Stomach (tissue), 9 donors: ENCODE measurements around the gene RCOR3. TPM values are rescaled to one million over a fixed set of nuclear protein-coding genes. Genes with fewer than 3 reads are reported as not detected.

ENCODE experiments used
- DNase-seq, 2 donors: peaks; one replicate each; pipeline versions ENCODE4 v3.0.0 to v3.0.0-alpha.2; 2013 to 2019
- H3K27ac ChIP-seq, 5 donors: fragments of 200-600 bp in 4 of 5; sonication (generic) in 4 of 5; one replicate each; pipeline ENCODE4 v1.5.1; 2013 to 2019; ENCODE audit warnings: mild to moderate bottlenecking in 1 of 5, moderate library complexity in 1 of 5
- H3K27me3 ChIP-seq, 3 donors: fragments of 200-600 bp; sonication (generic); one replicate each; pipeline ENCODE4 v1.5.1; 2017 to 2019; ENCODE audit warnings: mixed run types in 1 of 3
- H3K36me3 ChIP-seq, 4 donors: fragments of 200-600 bp; sonication (generic); 1 replicate in 3 of 4; 2 replicates in 1 of 4; pipeline ENCODE4 v1.5.1; 2016 to 2019
- H3K4me1 ChIP-seq, 4 donors: fragments of 200-600 bp; sonication (generic); one replicate each; pipeline ENCODE4 v1.5.1; 2016 to 2019
- H3K4me3 ChIP-seq, 4 donors: fragments of 200-600 bp; sonication (generic) in 3 of 4; one replicate each; pipeline ENCODE4 v1.5.1; 2016 to 2019; ENCODE audit warnings: mild to moderate bottlenecking in 1 of 4
- H3K9me3 ChIP-seq, 4 donors: fragments of 200-600 bp; sonication (generic); one replicate each; pipeline ENCODE4 v1.5.1; 2016 to 2019
- CTCF ChIP-seq, 7 experiments: fragments of 450-650 bp in 4 of 7; fragments of 200-600 bp in 3 of 7; sonication (generic) in 3 of 7; IDR thresholded peaks; one replicate each; pipeline ENCODE4 v1.5.1; 2016 to 2019; ENCODE audit warnings: antibody characterized with exemption in 7 of 7, control low read depth in 2 of 7, mild to moderate bottlenecking in 1 of 7
- EP300 ChIP-seq: sonication (generic); formaldehyde crosslinking; IDR thresholded peaks from one replicate; pipeline ENCODE4 v1.6.1; 2017; ENCODE audit warnings: antibody characterized with exemption
- POLR2A ChIP-seq, 4 donors: fragments of 450-650 bp; IDR thresholded peaks; one replicate each; pipeline ENCODE4 v1.6.1; 2016; ENCODE audit warnings: antibody characterized with exemption in 4 of 4, control low read depth in 2 of 4, mild to moderate bottlenecking in 1 of 4, moderate library complexity in 1 of 4
- POLR2AphosphoS5 ChIP-seq, 3 donors: sonication (generic); formaldehyde crosslinking; IDR thresholded peaks; one replicate each; pipeline ENCODE4 v1.6.1; 2016; ENCODE audit warnings: antibody characterized with exemption in 3 of 3
- WGBS, 5 donors: extraction: QIAGEN DNeasy Blood & Tissue Kit in 3 of 5; methylation state at CpG; one replicate each; pipeline versions ENCODE4 v1.1.5 to v1.1.7; 2013 to 2018; 5-methylcytosine and 5-hydroxymethylcytosine counted together
- intact Hi-C: fragments of 100-400 bp; cut with DNase I; formaldehyde crosslinking; loops from one replicate; pipeline ENCODE4 v1.15.1; 2023; ENCODE audit warnings: low total_unique reads
- polyA plus RNA-seq, 3 donors: library from polyadenylated mRNA; stranded (reverse); fragments of 200-250 nt; gene quantifications; one replicate each; pipeline ENCODE4 v1.2.3, GENCODE V29; 2013
- total RNA-seq, 5 donors: library from RNA; depleted of rRNA; stranded (reverse); fragments of >200 nt; gene quantifications; one replicate each; pipeline versions ENCODE4 v1.1.0 to v1.2.3, GENCODE V29; 2014 to 2016
- donor health status: healthy with polysubstance abuse.
- donor health status: Bipolar disorder and iron deficiency.
- donor health status: healthy.

RCOR3 gene
- total and polyA plus RNA-seq, 8 donors, result 11.1 to 128 (median 22.0) TPM

- Histone ChIP-seq H3K27me3 (no peaks in the 10 kb centered on the region), H3K4me1 (peaks cover 52 to 74% (median 68%) of the 10 kb centered on the region in 4 donors), H3K36me3 (no peaks in the 10 kb centered on the region), H3K9me3 (no peaks in the 10 kb centered on the region), H3K27ac (peak overlapping the region; percentile 23 to 93 (median 88)), H3K4me3 (peak overlapping the region; percentile 80 to 95 (median 84))
- intact Hi-C loops, result loop anchor here (10.0 kb wide), 1 partner anchor 147 kb away; no protein-coding TSS in a partner anchor
- no peak for DNase-seq
- WGBS, 5 donors, result 75 to 86% (median 80%) methylated on average over 11 of the region's 11 CpGs
- no peak for TF ChIP-seq POLR2A (IDR thresholded peaks at IDR 0.05)
Measured at GRCh38 chr1:211328084-211328694, 69.0 kb downstream of the RCOR3 start.

GRCh38 chr1:211328866-211329475, 69.8 kb downstream of the RCOR3 start:
- peaks cover 59 to 79% (median 72%) of the 10 kb centered on the region in 4 donors for H3K4me1 ChIP-seq
- intact Hi-C loops, result loop anchor here (10.0 kb wide), 1 partner anchor 146 kb away; no protein-coding TSS in a partner anchor
- peak overlapping the region in 3 of 4 donors; percentile 11 to 86 (median 80) for H3K4me3 ChIP-seq

GRCh38 chr1:211329764-211330201, 70.6 kb downstream of the RCOR3 start:
- Histone ChIP-seq H3K27ac (peak overlapping the region; percentile 26 to 93 (median 88)), H3K9me3 (no peaks in the 10 kb centered on the region), H3K4me3 (no peak overlapping the region), H3K4me1 (peaks cover 67 to 87% (median 80%) of the 10 kb centered on the region in 4 donors), H3K36me3 (no peaks in the 10 kb centered on the region), H3K27me3 (no peaks in the 10 kb centered on the region)
- 24 to 47% (median 41%) methylated on average over 4 of the region's 4 CpGs for WGBS, 5 donors
- no peak for DNase-seq
- intact Hi-C loops, result loop anchor here (10.0 kb wide), 1 partner anchor 145 kb away; no protein-coding TSS in a partner anchor
- no peak for TF ChIP-seq EP300
- TF ChIP-seq CTCF (IDR thresholded peaks at IDR 0.05), result no peak
- no peak for TF ChIP-seq POLR2AphosphoS5 (IDR thresholded peaks at IDR 0.05)
- no peak for TF ChIP-seq POLR2A (IDR thresholded peaks at IDR 0.05)

More at GRCh38 chr1:211328866-211329475, 69.8 kb downstream of the RCOR3 start:
- no peaks in the 10 kb centered on the region for H3K27me3 ChIP-seq
- DNase-seq, result no peak
- WGBS, 5 donors, result 60 to 80% (median 69%) methylated on average over 6 of the region's 6 CpGs
- no peaks in the 10 kb centered on the region for H3K36me3 ChIP-seq
- peak overlapping the region in 4 of 5 donors; percentile 4 to 93 (median 88) for H3K27ac ChIP-seq
- H3K9me3 ChIP-seq, result no peaks in the 10 kb centered on the region
- TF ChIP-seq EP300, result no peak
- TF ChIP-seq POLR2AphosphoS5 (IDR thresholded peaks at IDR 0.05), result no peak
- no peak for TF ChIP-seq POLR2A (IDR thresholded peaks at IDR 0.05)

- Histone ChIP-seq H3K9me3 (no peaks in the 10 kb centered on the region), H3K27ac (peak overlapping the region; percentile 7 to 88 (median 30)), H3K4me3 (no peak overlapping the region), H3K27me3 (no peaks in the 10 kb centered on the region), H3K4me1 (peaks cover 73 to 91% (median 86%) of the 10 kb centered on the region in 4 donors), H3K36me3 (no peaks in the 10 kb centered on the region)
- intact Hi-C loops, result no loop called here
- 66 to 80% (median 72%) methylated on average over 8 of the region's 8 CpGs for WGBS, 5 donors
- DNase-seq, result no peak
- TF ChIP-seq CTCF (IDR thresholded peaks at IDR 0.05) (no peak), POLR2A (IDR thresholded peaks at IDR 0.05) (no peak), EP300 (no peak), POLR2AphosphoS5 (IDR thresholded peaks at IDR 0.05) (no peak)
Measured at GRCh38 chr1:211330282-211330936, 71.2 kb downstream of the RCOR3 start.

GRCh38 chr1:211331011-211331709, 72.0 kb downstream of the RCOR3 start:
- peak overlapping the region; percentile 36 to 88 (median 64) for H3K27ac ChIP-seq
- no peak overlapping the region for H3K4me3 ChIP-seq

More at GRCh38 chr1:211331011-211331709, 72.0 kb downstream of the RCOR3 start:
- intact Hi-C loops, result no loop called here
- Histone ChIP-seq H3K4me1 (peaks cover 76 to 91% (median 89%) of the 10 kb centered on the region in 4 donors), H3K9me3 (no peaks in the 10 kb centered on the region), H3K27me3 (no peaks in the 10 kb centered on the region), H3K36me3 (no peaks in the 10 kb centered on the region)
- 94 to 99% (median 96%) methylated on average over 3 of the region's 3 CpGs for WGBS, 5 donors
- TF ChIP-seq EP300, result no peak
- peak in 1 of 3 donors; percentile 33 for TF ChIP-seq POLR2AphosphoS5 (IDR thresholded peaks at IDR 0.05)
- peak in 1 of 2 donors; percentile 63 for DNase-seq
